ENCODE results near the gene MED28.

DNA sequence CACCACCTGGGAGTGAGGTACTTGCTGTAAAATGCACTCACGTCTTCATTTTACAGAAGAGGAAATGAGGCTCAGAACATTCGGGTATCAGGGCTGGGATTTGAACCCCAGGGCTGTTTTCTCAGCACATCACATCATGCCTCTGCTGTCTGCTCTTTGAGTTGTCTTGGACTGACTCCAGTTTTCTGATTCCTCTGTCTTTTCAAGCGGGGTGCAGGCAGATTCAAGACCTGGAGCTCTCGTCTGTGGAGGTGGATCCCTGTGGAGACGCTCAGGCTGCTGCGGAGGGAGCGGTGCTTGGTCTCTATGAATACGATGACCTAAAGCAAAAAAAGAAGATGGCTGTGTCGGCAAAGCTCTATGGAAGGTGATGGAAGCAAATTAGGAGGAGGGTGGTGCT is 31.2 kb upstream of the MED28 start:
- no peak for TF ChIP-seq POLR2AphosphoS5 (IDR thresholded peaks at IDR 0.05; ENCODE audit: low read depth, low read length)
- TF ChIP-seq POLR2A (IDR thresholded peaks at IDR 0.05; ENCODE audit: low read depth, low read length), result no peak
